Epidermal melanocyte (primary cell): ENCODE results near the gene TMEM62.
"Not testable (repeated sequence)": the region's sequence is repeated elsewhere in the genome, so short reads cannot be mapped to it uniquely, and the experiment has no call there.

ENCODE experiments used
- DNase-seq: peaks from one replicate; pipeline ENCODE4 v3.0.0; 2011; ENCODE audit warnings: low spot score; ENCODE audit not compliant: insufficient read length

TMEM62 gene

GRCh38 chr15:43121863-43122262, 11.5 kb upstream of the TMEM62 start:
- DNase-seq: no peak

GRCh38 chr15:43125100-43125661, 8.2 kb upstream of the TMEM62 start:
- DNase-seq: no peak

GRCh38 chr15:43126356-43126755, 7.0 kb upstream of the TMEM62 start:
- DNase-seq: no peak

GRCh38 chr15:43127752-43128151, 5.6 kb upstream of the TMEM62 start:
- no peak for DNase-seq

- DNase-seq: not testable (repeated sequence)
Observed at GRCh38 chr15:43128174-43128979, 5.0 kb upstream of the TMEM62 start.

GRCh38 chr15:43128980-43129335, 4.4 kb upstream of the TMEM62 start:
- no peak for DNase-seq

GRCh38 chr15:43132830-43133429, 456 bp upstream of the TMEM62 start:
- DNase-seq: no peak

GRCh38 chr15:43134157-43134635, 810 bp downstream of the TMEM62 start:
- no peak for DNase-seq

GRCh38 chr15:43135351-43135750, 2.0 kb downstream of the TMEM62 start:
- no peak for DNase-seq

- DNase-seq: no peak
Observed at GRCh38 chr15:43143203-43143941, 10.0 kb downstream of the TMEM62 start.

GRCh38 chr15:43144512-43144911, 11.1 kb downstream of the TMEM62 start:
- DNase-seq: no peak

- DNase-seq: no peak
Observed at GRCh38 chr15:43146184-43146583, 12.8 kb downstream of the TMEM62 start.

GRCh38 chr15:43150191-43150929, 17.0 kb downstream of the TMEM62 start:
- no peak for DNase-seq

- no peak for DNase-seq
Observed at GRCh38 chr15:43151688-43152087, 18.3 kb downstream of the TMEM62 start.

- DNase-seq: no peak
Observed at GRCh38 chr15:43153269-43153668, 19.9 kb downstream of the TMEM62 start.

GRCh38 chr15:43165801-43166325, 32.5 kb downstream of the TMEM62 start:
- DNase-seq: no peak

- not testable (repeated sequence) for DNase-seq
Observed at GRCh38 chr15:43167261-43167660, 33.9 kb downstream of the TMEM62 start.

- DNase-seq: no peak
Observed at GRCh38 chr15:43168192-43169107, 35.1 kb downstream of the TMEM62 start.

- no peak for DNase-seq
Observed at GRCh38 chr15:43169888-43170287, 36.5 kb downstream of the TMEM62 start.
